ENCODE results near the gene COPZ1. TPM values are rescaled to one million over a fixed set of nuclear protein-coding genes. Genes with fewer than 3 reads are reported as not detected.

COPZ1 gene
- total and polyA plus RNA-seq, 2 donors (not counting 1 experiment from before 2014, with no cell fraction given) = 97.9 to 305 TPM

DNA sequence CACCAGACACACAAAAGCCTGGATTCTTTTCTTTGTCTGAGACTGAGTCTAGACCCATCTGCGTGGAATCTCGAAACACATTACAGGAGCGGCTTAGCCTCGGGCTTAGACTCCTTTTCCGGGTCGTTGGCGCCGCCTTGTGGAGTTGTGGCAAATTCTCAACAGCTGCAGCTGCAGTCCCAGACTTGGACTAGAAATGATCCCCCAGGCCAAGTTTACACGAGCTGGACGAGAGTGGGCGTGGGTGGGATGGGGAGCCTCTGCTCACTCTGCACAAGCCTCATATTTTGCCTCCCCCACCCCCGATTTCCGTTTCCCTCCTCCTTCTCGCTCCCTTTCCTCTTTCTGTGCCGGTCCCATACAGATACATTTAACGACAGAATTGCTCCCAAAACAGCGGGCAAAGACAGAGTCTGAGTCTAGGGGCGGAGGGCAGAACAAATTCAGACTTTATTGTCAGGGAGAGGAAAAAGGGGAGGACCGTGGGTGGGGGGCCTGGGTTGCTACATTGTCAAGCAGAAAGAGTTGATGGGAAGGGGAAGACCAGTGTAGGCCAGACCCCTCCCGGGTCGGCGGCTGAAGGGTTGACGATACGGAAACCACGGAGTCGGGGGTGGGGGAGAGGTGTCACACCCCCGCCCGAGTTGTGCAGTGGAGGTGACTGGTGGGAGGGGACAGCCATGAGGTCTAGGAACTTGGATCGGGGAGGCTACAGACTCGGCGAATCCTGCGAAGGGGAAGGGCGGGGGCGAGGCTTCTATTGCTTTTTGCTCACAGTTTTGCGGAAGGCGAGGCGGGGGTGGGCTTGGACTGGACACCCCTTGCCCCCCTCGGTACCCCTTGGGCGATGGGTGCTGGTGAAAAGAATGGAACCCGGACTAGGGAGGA, 44.0 kb downstream of the COPZ1 start:
- DNase-seq (ENCODE audit: low read depth in 2 of 2) = peak; percentile 77 to 89
- Histone ChIP-seq H3K27ac (ENCODE audit: insufficient read depth, low read length) (peak overlapping the region; percentile 23), H3K9ac (ENCODE audit: insufficient read depth, low read length) (peak overlapping the region; percentile 5), H3K4me2 (ENCODE audit: extremely low read depth, insufficient read depth, low read length) (peak overlapping the region; percentile 88), H3K27me3 (ENCODE audit: control insufficient read depth, insufficient read depth, low read length) (no peaks in the 10 kb centered on the region), H3K4me3 (replicated peaks in 1 of 4; ENCODE audit: control extremely low read depth in 1 of 4, insufficient read depth in 1 of 4, low read depth in 3 of 4, low read length in 4 of 4) (peak overlapping the region; percentile 29 to 48 (median 33)), H3K9me3 (ENCODE audit: control insufficient read depth, insufficient read depth, low read depth, low read length) (no peaks in the 10 kb centered on the region), H2AFZ (ENCODE audit: low read length) (peak overlapping the region; percentile 83), H3K36me3 (ENCODE audit: control insufficient read depth, insufficient read depth, low read length) (no peaks in the 10 kb centered on the region), H3K4me1 (ENCODE audit: control insufficient read depth, extremely low read depth, insufficient read depth, low read length) (peaks cover 17% of the 10 kb centered on the region), H4K20me1 (ENCODE audit: control insufficient read depth, extremely low read depth, insufficient read depth, low read length) (no peaks in the 10 kb centered on the region), H3K79me2 (ENCODE audit: control insufficient read depth, insufficient read depth, low read length) (no peaks in the 10 kb centered on the region)
- no peak for TF ChIP-seq EZH2 (IDR thresholded peaks at IDR 0.05; ENCODE audit: low read length, missing control alignments)
- TF ChIP-seq, protein P1, sequence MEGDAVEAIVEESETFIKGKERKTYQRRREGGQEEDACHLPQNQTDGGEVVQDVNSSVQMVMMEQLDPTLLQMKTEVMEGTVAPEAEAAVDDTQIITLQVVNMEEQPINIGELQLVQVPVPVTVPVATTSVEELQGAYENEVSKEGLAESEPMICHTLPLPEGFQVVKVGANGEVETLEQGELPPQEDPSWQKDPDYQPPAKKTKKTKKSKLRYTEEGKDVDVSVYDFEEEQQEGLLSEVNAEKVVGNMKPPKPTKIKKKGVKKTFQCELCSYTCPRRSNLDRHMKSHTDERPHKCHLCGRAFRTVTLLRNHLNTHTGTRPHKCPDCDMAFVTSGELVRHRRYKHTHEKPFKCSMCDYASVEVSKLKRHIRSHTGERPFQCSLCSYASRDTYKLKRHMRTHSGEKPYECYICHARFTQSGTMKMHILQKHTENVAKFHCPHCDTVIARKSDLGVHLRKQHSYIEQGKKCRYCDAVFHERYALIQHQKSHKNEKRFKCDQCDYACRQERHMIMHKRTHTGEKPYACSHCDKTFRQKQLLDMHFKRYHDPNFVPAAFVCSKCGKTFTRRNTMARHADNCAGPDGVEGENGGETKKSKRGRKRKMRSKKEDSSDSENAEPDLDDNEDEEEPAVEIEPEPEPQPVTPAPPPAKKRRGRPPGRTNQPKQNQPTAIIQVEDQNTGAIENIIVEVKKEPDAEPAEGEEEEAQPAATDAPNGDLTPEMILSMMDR (conservative IDR thresholded peaks at IDR 0.05 in 1 of 2, IDR thresholded peaks at IDR 0.05 in 1 of 2; ENCODE audit: low read depth in 1 of 2, low read length in 2 of 2) = peak; percentile 93

DNA sequence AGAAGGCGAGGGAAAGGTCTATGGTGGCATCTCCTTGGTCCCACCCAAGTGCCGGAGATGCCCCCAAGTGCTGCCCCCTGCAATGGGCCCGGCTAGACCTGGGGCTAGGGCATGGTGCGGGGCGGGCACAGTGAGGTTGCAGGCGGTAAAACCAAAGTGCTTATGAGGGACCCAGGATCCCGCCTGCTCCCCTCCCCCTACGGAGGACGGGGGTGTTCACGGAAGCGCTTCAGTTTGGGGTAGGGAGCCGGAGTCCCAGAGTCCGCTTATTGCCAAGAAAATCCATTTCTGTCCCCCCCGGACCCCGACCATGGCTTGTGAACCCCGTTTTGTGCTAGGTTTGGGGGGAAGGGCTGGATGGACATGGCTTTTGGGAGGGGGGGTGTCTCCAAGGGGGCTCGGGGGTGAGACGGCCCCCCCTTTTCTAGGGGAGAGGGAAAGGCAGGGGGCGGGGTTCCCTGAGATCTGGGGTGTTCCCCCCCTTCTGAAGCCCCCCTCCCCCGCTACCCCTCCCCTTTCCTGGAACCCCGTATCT, 44.7 kb downstream of the COPZ1 start:
- Histone ChIP-seq H3K27ac (ENCODE audit: insufficient read depth, low read length) (no peak overlapping the region), H3K4me2 (ENCODE audit: extremely low read depth, insufficient read depth, low read length) (peak overlapping the region; percentile 88), H3K27me3 (ENCODE audit: control insufficient read depth, insufficient read depth, low read length) (no peaks in the 10 kb centered on the region), H3K9me3 (ENCODE audit: control insufficient read depth, insufficient read depth, low read depth, low read length) (no peaks in the 10 kb centered on the region), H3K79me2 (ENCODE audit: control insufficient read depth, insufficient read depth, low read length) (no peaks in the 10 kb centered on the region), H3K9ac (ENCODE audit: insufficient read depth, low read length) (no peak overlapping the region), H3K4me3 (replicated peaks in 1 of 4; ENCODE audit: control extremely low read depth in 1 of 4, insufficient read depth in 1 of 4, low read depth in 3 of 4, low read length in 4 of 4) (peak overlapping the region in 3 of 4 experiments; percentile 19 to 48 (median 37)), H3K4me1 (ENCODE audit: control insufficient read depth, extremely low read depth, insufficient read depth, low read length) (peaks cover 17% of the 10 kb centered on the region), H3K36me3 (ENCODE audit: control insufficient read depth, insufficient read depth, low read length) (no peaks in the 10 kb centered on the region), H2AFZ (ENCODE audit: low read length) (no peak overlapping the region), H4K20me1 (ENCODE audit: control insufficient read depth, extremely low read depth, insufficient read depth, low read length) (no peaks in the 10 kb centered on the region)
- TF ChIP-seq, protein P1 (conservative IDR thresholded peaks at IDR 0.05 in 1 of 2, IDR thresholded peaks at IDR 0.05 in 1 of 2; ENCODE audit: low read depth in 1 of 2, low read length in 2 of 2) = no peak
- TF ChIP-seq EZH2 (IDR thresholded peaks at IDR 0.05; ENCODE audit: low read length, missing control alignments) = no peak
- DNase-seq (ENCODE audit: low read depth in 2 of 2) = no peak

DNA sequence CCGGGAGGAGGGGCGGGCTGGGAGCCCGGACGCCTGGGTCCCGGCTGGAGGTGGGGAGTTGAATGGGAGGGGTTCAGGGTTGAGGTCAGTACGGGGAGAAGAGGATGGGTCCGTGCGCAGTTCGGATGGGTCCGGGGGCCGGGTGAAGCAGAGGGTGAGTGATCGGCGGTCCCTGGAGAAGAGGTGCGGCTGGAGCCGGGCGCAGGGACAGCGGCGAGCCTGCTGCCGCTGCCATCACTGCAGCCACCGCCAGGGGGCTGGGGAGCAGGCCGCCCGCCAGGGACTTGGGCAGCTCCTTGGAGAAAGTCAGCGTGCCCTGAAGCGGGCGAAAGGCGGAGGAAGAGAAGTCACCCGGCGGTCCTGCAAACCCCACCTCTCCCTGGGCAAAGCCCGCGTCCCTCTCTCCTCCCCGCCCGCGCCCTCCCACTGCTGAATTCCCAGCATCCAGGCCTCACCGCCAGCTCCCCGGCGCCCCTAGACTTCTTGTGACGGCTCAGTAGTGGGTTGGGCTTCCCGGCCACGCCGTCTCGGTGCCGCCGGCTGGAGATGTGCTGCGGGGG, 45.3 kb downstream of the COPZ1 start:
- Histone ChIP-seq H3K9me3 (ENCODE audit: control insufficient read depth, insufficient read depth, low read depth, low read length) (no peaks in the 10 kb centered on the region), H4K20me1 (ENCODE audit: control insufficient read depth, extremely low read depth, insufficient read depth, low read length) (no peaks in the 10 kb centered on the region), H3K27ac (ENCODE audit: insufficient read depth, low read length) (no peak overlapping the region), H3K36me3 (ENCODE audit: control insufficient read depth, insufficient read depth, low read length) (no peaks in the 10 kb centered on the region), H3K4me1 (ENCODE audit: control insufficient read depth, extremely low read depth, insufficient read depth, low read length) (peaks cover 17% of the 10 kb centered on the region), H3K27me3 (ENCODE audit: control insufficient read depth, insufficient read depth, low read length) (no peaks in the 10 kb centered on the region), H2AFZ (ENCODE audit: low read length) (no peak overlapping the region), H3K4me2 (ENCODE audit: extremely low read depth, insufficient read depth, low read length) (peak overlapping the region; percentile 62), H3K9ac (ENCODE audit: insufficient read depth, low read length) (peak overlapping the region; percentile 23), H3K4me3 (replicated peaks in 1 of 4; ENCODE audit: control extremely low read depth in 1 of 4, insufficient read depth in 1 of 4, low read depth in 3 of 4, low read length in 4 of 4) (peak overlapping the region; percentile 32 to 48 (median 34)), H3K79me2 (ENCODE audit: control insufficient read depth, insufficient read depth, low read length) (no peaks in the 10 kb centered on the region)
- peak; percentile 77 to 83 for DNase-seq (ENCODE audit: low read depth in 2 of 2)
- no peak for TF ChIP-seq EZH2 (IDR thresholded peaks at IDR 0.05; ENCODE audit: low read length, missing control alignments)
- TF ChIP-seq, protein P1 (conservative IDR thresholded peaks at IDR 0.05 in 1 of 2, IDR thresholded peaks at IDR 0.05 in 1 of 2; ENCODE audit: low read depth in 1 of 2, low read length in 2 of 2) = peak; percentile 76 to 83
